ENCODE measurements around the gene TRIO.

- TF ChIP-seq POLR2AphosphoS5 (IDR thresholded peaks at IDR 0.05; ENCODE audit: borderline replicate concordance, low read depth, low read length) (no peak), EZH2 (IDR thresholded peaks at IDR 0.05) (no peak), FOXP2 (optimal IDR thresholded peaks at IDR 0.05; ENCODE audit: control extremely low read depth, extremely low read length, insufficient read depth) (no peak)
Measured at GRCh38 chr5:14172149-14172795, 29.1 kb downstream of the TRIO start.
